Aorta (tissue), 5 donors: ENCODE data around the gene AGBL1. TPM values are rescaled to one million over a fixed set of nuclear protein-coding genes. Genes with fewer than 3 reads are reported as not detected.

ENCODE experiments used
- ATAC-seq: fragments of 200-7000 bp; cut with Tn5 transposase; one replicate; pipeline ENCODE4 v1.9.1; 2022; ENCODE audit warnings: moderate library complexity; ENCODE audit not compliant: low FRiP score
- DNase-seq, 2 donors: peaks; one replicate each; pipeline ENCODE4 v3.0.0-alpha.2; 2020
- H3K27ac ChIP-seq, 2 donors: one replicate each; pipeline ENCODE4 v1.5.1; 2013; ENCODE audit warnings: low read length in 2 of 2, mild to moderate bottlenecking in 2 of 2, moderate library complexity in 2 of 2, control low read depth in 1 of 2, inconsistent platforms in 1 of 2, low read depth in 1 of 2
- H3K27me3 ChIP-seq, 2 donors: one replicate each; pipeline ENCODE4 v1.6.1; 2013; ENCODE audit warnings: control low read depth in 1 of 2, low read length in 1 of 2, mild to moderate bottlenecking in 1 of 2, moderate library complexity in 1 of 2; ENCODE audit not compliant: insufficient read depth in 2 of 2, control insufficient read depth in 1 of 2
- H3K36me3 ChIP-seq, 2 donors: one replicate each; pipeline ENCODE4 v1.6.1; 2013; ENCODE audit warnings: control low read depth in 1 of 2, low read length in 1 of 2, mild to moderate bottlenecking in 1 of 2; ENCODE audit not compliant: insufficient read depth in 2 of 2, control insufficient read depth in 1 of 2
- H3K4me1 ChIP-seq, 2 donors: one replicate each; pipeline ENCODE4 v1.6.1; 2013; ENCODE audit warnings: low read length in 2 of 2, control low read depth in 1 of 2, mild to moderate bottlenecking in 1 of 2, moderate library complexity in 1 of 2; ENCODE audit not compliant: insufficient read depth in 2 of 2, control insufficient read depth in 1 of 2
- H3K4me3 ChIP-seq, 2 donors: one replicate each; pipeline ENCODE4 v1.5.1; 2013; ENCODE audit warnings: low read length in 2 of 2, control low read depth in 1 of 2, mild to moderate bottlenecking in 1 of 2
- H3K9me3 ChIP-seq: one replicate; pipeline ENCODE4 v1.6.1; 2013; ENCODE audit warnings: mild to moderate bottlenecking, low read length; ENCODE audit not compliant: control insufficient read depth
- WGBS, 2 donors: extraction: QIAGEN DNeasy Blood & Tissue Kit; methylation state at CpG; one replicate each; pipeline ENCODE4 v1.1.7; 2013; 5-methylcytosine and 5-hydroxymethylcytosine counted together
- intact Hi-C, 2 donors: fragments of 100-400 bp; cut with DNase I; formaldehyde crosslinking; loops; one replicate each; pipeline versions ENCODE4 v1.14.2 to v1.15.0; 2022
- polyA plus RNA-seq, 2 donors: library from polyadenylated mRNA; stranded (reverse); fragments of 200-250 nt; gene quantifications; one replicate each; pipeline ENCODE4 v1.2.3, GENCODE V29; 2013
- total RNA-seq, 2 donors: library from RNA; stranded (reverse); fragmentation: NEBNext Ultra II Directional; extraction: Animal tissue kit (Norgen Biotek cat#: 25700); gene quantifications; one replicate each; pipeline ENCODE4 v1.2.1, GENCODE V29; 2021
- donor health status: healthy with polysubstance abuse.
- donor health status: Bipolar disorder and iron deficiency.
- donor health status: DM: no; HTN: no; CAD: no.
- donor health status: DM: no; HTN: no; CAD: no.
- donor health status: DM: yes; HTN: yes; CAD: no.

AGBL1 gene
- total and polyA plus RNA-seq, 4 donors: 0.21 TPM; not detected in 3

DNA sequence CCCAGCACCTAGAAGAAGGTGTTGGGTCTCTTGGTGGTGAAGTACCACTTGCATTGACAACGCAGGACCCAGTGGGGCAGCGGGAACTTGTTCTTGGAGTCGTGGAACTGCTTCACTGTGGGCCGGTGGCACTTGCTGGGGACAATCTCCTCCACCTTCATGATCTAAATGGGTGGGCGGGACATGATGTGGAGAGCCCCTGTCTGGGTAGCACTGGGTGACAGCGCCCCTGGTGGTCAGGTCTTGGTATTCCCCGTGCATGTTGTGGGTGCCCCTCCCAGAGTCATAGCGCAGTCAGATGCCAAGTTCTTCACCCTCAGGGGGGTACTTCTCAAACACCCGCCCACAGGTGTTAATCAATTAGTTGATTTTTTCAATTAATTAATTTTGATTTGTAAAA is 60.2 kb downstream of the AGBL1 start:
- 63 to 64% methylated on average over 9 of the region's 9 CpGs for WGBS, 2 donors
- Histone ChIP-seq H3K27me3 (no peaks in the 10 kb centered on the region), H3K4me3 (no peak overlapping the region), H3K27ac (no peak overlapping the region), H3K4me1 (peaks cover 0 to under 1% of the 10 kb centered on the region in 2 donors), H3K36me3 (no peaks in the 10 kb centered on the region), H3K9me3 (peaks cover 7% of the 10 kb centered on the region)
- ATAC-seq: no peak
- intact Hi-C loops: no loop called here
- DNase-seq: no peak

DNA sequence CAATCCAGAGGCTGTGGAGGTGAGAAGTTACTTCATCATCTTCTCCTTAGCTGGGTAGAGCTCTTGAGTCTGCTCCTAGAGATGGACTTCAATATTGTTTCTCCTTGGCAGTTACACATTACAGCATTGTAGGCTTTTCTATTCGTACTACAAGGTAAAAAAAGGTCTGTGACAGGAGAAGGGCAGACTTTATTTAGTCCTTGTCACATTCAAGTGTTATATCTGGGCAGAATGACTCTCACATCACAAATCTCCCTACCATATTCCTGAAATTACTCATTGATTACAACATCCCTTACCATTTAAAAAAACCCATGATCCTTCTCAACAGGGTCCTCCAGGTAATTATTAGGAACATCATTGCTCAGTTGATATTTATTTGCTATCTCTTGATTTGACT is 75.0 kb downstream of the AGBL1 start:
- H3K36me3 ChIP-seq: no peaks in the 10 kb centered on the region
- WGBS, 2 donors: 56 to 58% methylated on average over 1 of the region's 1 CpG
- DNase-seq: no peak
- H3K9me3 ChIP-seq: no peaks in the 10 kb centered on the region
- no peak for ATAC-seq
- no peak overlapping the region for H3K27ac ChIP-seq
- intact Hi-C loops: no loop called here
- no peak overlapping the region for H3K4me3 ChIP-seq
- no peaks in the 10 kb centered on the region for H3K27me3 ChIP-seq
- no peaks in the 10 kb centered on the region for H3K4me1 ChIP-seq

DNA sequence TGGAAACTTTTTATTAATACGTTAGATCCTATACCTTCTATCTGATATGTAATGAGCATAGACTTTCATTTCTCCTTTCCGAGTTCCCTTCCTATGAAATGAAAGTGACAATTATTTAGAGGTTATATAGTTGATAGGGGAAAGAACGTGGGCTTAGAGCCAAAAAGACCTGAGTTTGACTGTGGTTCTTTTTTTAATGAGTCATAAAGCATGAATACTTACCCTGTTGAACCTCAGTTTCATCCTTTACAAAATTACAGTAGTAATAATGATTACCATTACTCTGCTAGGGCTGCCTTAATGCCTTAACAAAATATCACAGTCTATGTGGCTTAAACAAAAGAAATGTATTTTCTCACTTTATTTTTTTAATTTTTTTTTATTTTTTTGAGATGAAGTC is 75.9 kb downstream of the AGBL1 start:
- no peaks in the 10 kb centered on the region for H3K36me3 ChIP-seq
- H3K4me3 ChIP-seq: no peak overlapping the region
- intact Hi-C loops: no loop called here
- 59 to 62% methylated on average over 3 of the region's 3 CpGs for WGBS, 2 donors
- no peak overlapping the region for H3K27ac ChIP-seq
- H3K9me3 ChIP-seq: no peaks in the 10 kb centered on the region
- H3K4me1 ChIP-seq: no peaks in the 10 kb centered on the region
- no peaks in the 10 kb centered on the region for H3K27me3 ChIP-seq
- no peak for DNase-seq
- no peak for ATAC-seq

DNA sequence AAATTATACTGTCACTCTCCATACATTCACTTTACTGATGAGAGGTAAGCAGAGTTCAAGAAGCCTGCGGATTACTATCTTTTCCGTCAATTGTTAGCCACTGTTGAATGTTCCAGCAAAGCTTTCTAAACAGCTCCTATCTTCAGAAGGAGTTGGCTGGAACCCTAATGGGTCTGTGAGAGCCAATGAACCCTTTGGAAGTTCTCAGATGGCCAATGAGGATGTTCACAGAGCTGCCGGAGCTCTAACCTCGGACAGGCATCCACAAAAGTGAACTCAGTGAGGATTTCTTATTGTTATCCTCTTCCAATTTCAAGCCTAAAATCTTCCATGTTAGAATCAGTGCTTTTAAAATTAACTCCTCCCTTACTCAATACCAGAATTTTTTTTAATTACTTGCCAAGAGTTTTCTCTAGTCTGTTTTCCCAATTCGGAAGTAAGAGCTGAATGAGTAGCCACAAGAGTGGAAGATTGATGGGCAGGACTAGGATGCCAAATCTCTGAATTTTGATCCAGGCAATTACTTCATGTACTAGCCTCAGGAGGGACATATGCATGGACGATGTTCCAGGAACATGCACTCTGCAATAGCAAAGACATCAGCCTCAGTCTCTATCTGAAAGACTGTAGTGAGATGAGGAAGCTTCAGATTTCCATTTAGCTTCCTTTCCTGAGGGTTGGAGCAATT is 78.1 kb downstream of the AGBL1 start:
- no peaks in the 10 kb centered on the region for H3K27me3 ChIP-seq
- no peaks in the 10 kb centered on the region for H3K9me3 ChIP-seq
- WGBS, 2 donors: 78 to 80% methylated on average over 6 of the region's 6 CpGs
- DNase-seq (no peak), ATAC-seq (no peak)
- H3K4me1 ChIP-seq: no peaks in the 10 kb centered on the region
- no peaks in the 10 kb centered on the region for H3K36me3 ChIP-seq
- H3K27ac ChIP-seq: no peak overlapping the region
- H3K4me3 ChIP-seq: no peak overlapping the region
- intact Hi-C loops: no loop called here

DNA sequence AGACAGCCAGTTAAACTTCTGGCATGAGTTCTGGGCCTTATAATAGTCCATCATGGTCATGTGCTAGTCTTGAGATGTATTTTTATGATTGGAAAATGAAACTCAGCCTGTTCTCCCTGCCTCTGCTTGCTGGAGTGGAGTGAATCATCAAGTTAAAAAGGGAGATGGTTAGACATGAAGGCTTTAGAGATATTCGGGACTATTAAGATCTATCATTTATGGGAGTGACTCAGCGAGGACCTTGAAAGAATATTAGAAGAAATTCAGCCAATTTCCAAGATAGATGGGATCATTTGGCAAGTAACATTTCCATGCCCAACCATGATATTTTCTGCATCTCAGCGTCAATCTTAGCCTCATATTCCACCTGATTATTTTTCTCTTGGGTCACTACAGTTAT is 79.8 kb downstream of the AGBL1 start:
- intact Hi-C loops: no loop called here
- no peaks in the 10 kb centered on the region for H3K27me3 ChIP-seq
- ATAC-seq (no peak), DNase-seq (no peak)
- H3K27ac ChIP-seq: no peak overlapping the region
- 84% methylated on average over 3 of the region's 3 CpGs for WGBS, 2 donors
- H3K36me3 ChIP-seq: no peaks in the 10 kb centered on the region
- H3K9me3 ChIP-seq: peaks cover 2% of the 10 kb centered on the region
- no peak overlapping the region for H3K4me3 ChIP-seq
- H3K4me1 ChIP-seq: no peaks in the 10 kb centered on the region

DNA sequence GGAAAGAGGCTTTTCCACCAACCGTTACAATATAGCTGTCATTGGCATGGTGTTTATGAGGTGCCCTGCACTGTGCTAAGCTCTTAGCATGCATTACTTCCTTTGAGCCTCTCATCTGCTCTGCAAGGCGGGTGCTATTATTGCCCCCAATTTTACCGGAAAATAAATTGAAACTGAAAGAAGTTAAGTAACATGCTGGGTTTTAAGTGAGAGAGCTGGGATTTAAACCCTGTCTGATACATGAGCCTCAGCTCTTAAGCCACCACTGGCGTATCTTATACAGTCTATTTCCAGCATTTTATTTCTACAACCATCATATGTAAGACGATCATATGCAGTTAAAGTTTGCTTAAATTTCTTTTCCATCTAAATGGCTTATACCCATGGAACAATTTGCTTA is 81.6 kb downstream of the AGBL1 start:
- 72 to 79% methylated on average over 5 of the region's 5 CpGs for WGBS, 2 donors

DNA sequence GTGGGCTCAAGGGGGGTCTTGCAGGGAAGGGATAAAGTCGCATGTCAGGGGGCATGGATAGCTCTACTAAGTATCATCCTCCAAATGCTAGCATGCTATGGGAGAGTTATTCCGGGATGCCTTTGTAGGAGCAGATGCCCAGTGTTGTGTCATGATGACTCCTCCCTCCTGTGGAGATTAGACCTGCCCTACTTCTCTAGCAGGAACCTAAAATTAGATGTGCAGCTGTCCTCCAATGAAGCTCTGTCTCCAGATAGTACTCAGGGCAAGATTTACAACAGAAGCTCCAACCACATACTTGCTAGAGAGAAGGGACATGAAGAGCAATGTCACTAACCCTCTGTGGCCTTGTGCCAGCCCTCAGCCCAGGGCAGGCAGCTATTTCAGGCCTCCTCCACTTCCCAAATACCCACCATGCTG is 82.5 kb downstream of the AGBL1 start:
- Histone ChIP-seq H3K36me3 (no peaks in the 10 kb centered on the region), H3K4me3 (no peak overlapping the region), H3K9me3 (peaks cover 5% of the 10 kb centered on the region), H3K27me3 (no peaks in the 10 kb centered on the region), H3K4me1 (no peaks in the 10 kb centered on the region), H3K27ac (no peak overlapping the region)
- WGBS, 2 donors: 85 to 92% methylated on average over 2 of the region's 2 CpGs
- intact Hi-C loops: no loop called here
- DNase-seq (no peak), ATAC-seq (no peak)

More for the DNA sequence above, 81.6 kb downstream of the AGBL1 start:
- Histone ChIP-seq H3K36me3 (no peaks in the 10 kb centered on the region), H3K27ac (no peak overlapping the region), H3K4me3 (no peak overlapping the region), H3K27me3 (no peaks in the 10 kb centered on the region), H3K4me1 (no peaks in the 10 kb centered on the region), H3K9me3 (peaks cover 5% of the 10 kb centered on the region)
- ATAC-seq (no peak), DNase-seq (no peak)
- intact Hi-C loops: no loop called here

DNA sequence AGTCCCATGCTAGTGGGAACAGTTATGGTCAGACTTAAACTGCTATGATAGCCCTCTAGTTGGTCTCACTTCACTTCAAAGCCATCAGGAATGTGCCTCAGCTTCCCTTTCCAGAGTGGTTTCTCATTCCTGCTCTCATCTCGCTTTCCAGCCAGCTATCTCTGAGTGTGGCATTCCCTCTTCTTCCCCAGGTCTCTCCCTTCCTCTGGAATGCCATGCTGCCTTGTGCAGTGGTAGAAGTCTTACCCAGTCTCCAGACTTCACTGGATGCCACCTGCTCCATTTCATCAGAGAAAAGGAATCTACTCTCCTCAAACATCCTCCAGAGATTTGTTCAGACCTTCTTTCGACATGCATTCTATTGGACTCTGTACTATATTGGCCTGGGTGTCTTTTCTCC is 83.0 kb downstream of the AGBL1 start:
- H3K27me3 ChIP-seq: no peaks in the 10 kb centered on the region
- no peaks in the 10 kb centered on the region for H3K36me3 ChIP-seq
- no peak overlapping the region for H3K27ac ChIP-seq
- intact Hi-C loops: no loop called here
- H3K4me3 ChIP-seq: no peak overlapping the region
- WGBS, 2 donors: 85 to 87% methylated on average over 2 of the region's 2 CpGs
- ATAC-seq (no peak), DNase-seq (no peak)
- H3K4me1 ChIP-seq: no peaks in the 10 kb centered on the region
- peaks cover 5% of the 10 kb centered on the region for H3K9me3 ChIP-seq

DNA sequence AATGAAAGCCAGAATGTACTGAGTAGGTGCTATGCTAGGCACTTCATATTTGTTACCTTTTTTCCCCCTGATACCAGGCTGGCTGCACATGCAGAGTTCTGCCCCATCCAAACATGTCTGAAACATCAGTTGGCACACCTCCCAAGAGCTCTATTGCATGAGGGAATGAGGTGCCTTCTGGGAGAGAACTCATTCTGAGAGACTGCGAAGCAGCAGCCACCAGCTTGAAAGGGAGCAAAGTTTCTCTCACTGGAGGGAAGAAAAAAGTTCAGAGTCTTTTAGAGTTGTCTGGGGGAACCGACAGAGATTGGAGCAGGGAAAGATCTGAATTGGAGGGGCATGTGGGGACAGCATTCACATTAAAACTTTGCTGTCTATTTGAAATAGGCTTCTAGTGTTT is 84.1 kb downstream of the AGBL1 start:
- ATAC-seq: no peak
- Histone ChIP-seq H3K9me3 (peaks cover 5% of the 10 kb centered on the region), H3K4me1 (no peaks in the 10 kb centered on the region), H3K36me3 (no peaks in the 10 kb centered on the region), H3K4me3 (no peak overlapping the region), H3K27me3 (no peaks in the 10 kb centered on the region), H3K27ac (no peak overlapping the region)
- intact Hi-C loops: no loop called here
- WGBS, 2 donors: 18 to 40% methylated on average over 2 of the region's 2 CpGs
- no peak for DNase-seq
